Measurements from ENCODE around the gene DDX54. TPM values are rescaled to one million over a fixed set of nuclear protein-coding genes. Genes with fewer than 3 reads are reported as not detected.

Gene DDX54
- total and polyA plus RNA-seq, 2 of the 8 experiments (the other 6 are each of a cell fraction or from before 2014, with no cell fraction given) = 64.9 to 113 TPM

DNA sequence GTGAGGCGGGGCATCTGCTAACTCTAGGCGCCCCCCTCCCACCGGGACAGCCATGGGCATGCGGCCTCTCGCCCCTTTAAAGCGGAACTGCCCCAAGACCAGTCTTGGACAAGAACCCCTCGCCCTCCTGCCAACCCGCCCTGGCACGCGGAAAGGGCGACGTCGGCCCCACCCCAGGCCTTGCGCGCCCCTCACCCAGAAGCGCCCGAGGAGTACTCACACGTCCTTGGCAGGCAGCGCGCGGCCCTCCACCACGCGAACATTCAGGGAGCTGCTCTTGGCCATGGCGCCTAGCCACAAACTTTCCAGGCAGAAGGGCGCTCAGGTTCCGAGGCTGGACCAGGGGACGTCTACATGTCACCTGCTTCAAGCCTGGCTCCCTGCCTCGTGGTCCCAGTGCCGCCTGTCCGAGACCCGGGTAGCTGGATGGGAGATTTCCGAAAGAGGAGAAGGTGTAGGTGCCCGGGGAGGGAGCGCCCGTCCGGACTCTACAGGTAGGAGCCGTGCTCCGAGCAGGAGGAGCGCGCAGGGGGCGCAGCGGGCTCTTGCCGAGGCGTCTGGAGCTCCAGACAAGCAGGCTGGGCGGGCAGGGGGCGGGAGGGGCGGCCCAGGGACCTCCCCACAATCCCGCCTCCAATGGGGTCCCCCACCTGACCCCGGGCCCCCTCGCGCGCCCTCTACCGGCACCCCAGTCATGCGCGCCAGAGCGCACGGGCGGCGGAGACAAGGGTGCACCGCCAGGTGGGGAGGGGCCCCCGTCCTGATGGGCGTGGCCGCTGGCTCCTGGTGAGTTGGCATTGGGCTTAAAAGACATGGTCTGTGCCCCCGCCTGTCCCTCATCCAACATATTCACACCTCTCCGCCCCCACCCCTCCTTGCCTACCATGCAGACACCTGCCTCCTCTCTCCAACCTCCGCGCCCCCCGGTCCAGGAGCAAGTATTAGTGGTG lies 49.8 kb downstream of the DDX54 start, which contains the start of gene RASAL1:
TSS of gene RASAL1 (minus strand) at position 584 of the 950 bp plus-strand sequence. CDS start at position 285, 299 bp downstream.
- Histone ChIP-seq H3K27ac (ENCODE audit: low read depth, low read length) (no peak within 1 kb of the TSS), H3K9me3 (ENCODE audit: insufficient read depth in 2 of 2, low read depth in 1 of 2, low read length in 1 of 2) (no peaks in the 10 kb centered on the region), H3K9ac (replicated peaks in 1 of 4; ENCODE audit: extremely low read depth in 1 of 4, low read depth in 3 of 4, low read length in 3 of 4) (no peak within 1 kb of the TSS), H3K79me1 (ENCODE audit: low read depth, low read length) (no peaks in the 10 kb centered on the region), H2BK20ac (ENCODE audit: low read length) (no peak within 1 kb of the TSS), H4K5ac (ENCODE audit: insufficient read length, low read depth, low read length) (no peak within 1 kb of the TSS), H4K20me1 (replicated peaks in 1 of 2; ENCODE audit: control insufficient read depth in 1 of 2, insufficient read depth in 2 of 2, low read length in 2 of 2) (no peaks in the 10 kb centered on the region), H4K8ac (ENCODE audit: extremely low read depth, insufficient read depth, low read length) (peak within 1 kb of the TSS; percentile 46), H3K4me3 (ENCODE audit: extremely low read depth in 1 of 4, insufficient read depth in 2 of 4, low read depth in 3 of 4, low read length in 4 of 4) (peak within 1 kb of the TSS; percentile 39 to 62 (median 50)), H2BK5ac (ENCODE audit: low read depth, low read length) (peak within 1 kb of the TSS; percentile 52; the same call in 1 of the 2 replicates), H3K27me3 (replicated peaks in 1 of 4; ENCODE audit: control insufficient read depth in 3 of 4, extremely low read depth in 1 of 4, insufficient read depth in 3 of 4, low read length in 3 of 4) (peaks cover 0 to 13% (median 6%) of the 10 kb centered on the region in 4 experiments; a peak in 5 of 7 replicates), H4K91ac (replicated peaks; ENCODE audit: insufficient read length, low read length) (no peak within 1 kb of the TSS), H3K4me1 (replicated peaks in 1 of 4; ENCODE audit: control insufficient read depth in 3 of 4, insufficient read depth in 4 of 4, low read length in 3 of 4) (peaks cover 0 to 13% (median 9%) of the 10 kb centered on the region in 4 experiments; a peak in 6 of 7 replicates), H2BK120ac (replicated peaks; ENCODE audit: low read depth, low read length) (no peak within 1 kb of the TSS), H3K4me2 (ENCODE audit: insufficient read depth in 1 of 2, low read depth in 2 of 2, low read length in 2 of 2) (peak within 1 kb of the TSS; percentile 75 to 84), H3K14ac (ENCODE audit: insufficient read length) (no peak within 1 kb of the TSS), H2BK12ac (ENCODE audit: low read depth, low read length) (peak within 1 kb of the TSS; percentile 81; the same call in 1 of the 2 replicates), H3K23ac (ENCODE audit: insufficient read length) (no peak within 1 kb of the TSS), H2AK5ac (ENCODE audit: low read depth, low read length) (no peak within 1 kb of the TSS), H3K23me2 (ENCODE audit: low read depth, low read length) (peaks cover 12% of the 10 kb centered on the region; the same call in 1 of the 2 replicates), H3K79me2 (ENCODE audit: control insufficient read depth in 1 of 2, insufficient read depth in 2 of 2, low read length in 2 of 2) (no peaks in the 10 kb centered on the region), H2BK15ac (ENCODE audit: low read length) (no peak within 1 kb of the TSS), H2AFZ (ENCODE audit: low read length) (peak within 1 kb of the TSS; percentile 47; the same call in 1 of the 2 replicates), H3K4ac (replicated peaks; ENCODE audit: insufficient read length, low read depth, low read length) (no peak within 1 kb of the TSS), H3K56ac (replicated peaks; ENCODE audit: insufficient read length, low read depth, low read length) (peak within 1 kb of the TSS; percentile 5), H3K18ac (ENCODE audit: extremely low read depth, low read length) (peak within 1 kb of the TSS; percentile 83), H3K36me3 (ENCODE audit: control insufficient read depth in 2 of 4, insufficient read depth in 4 of 4, low read length in 3 of 4) (no peaks in the 10 kb centered on the region)
- POLR2A ChIA-PET (ENCODE audit: partially characterized antibody) = interaction anchor here (0.7 to 5.9 kb wide), 6 partner anchors 10 to 98 kb away, joined by 4 to 35 read pairs (median 5); no protein-coding TSS in a partner anchor
- DNase-seq (ENCODE audit: low read depth in 1 of 2, low spot score in 2 of 2) (peak; percentile 70 to 99), FAIRE-seq (no peak)
- CTCF ChIA-PET (ENCODE audit: partially characterized antibody) = interaction anchor here (0.9 to 7.8 kb wide), 24 partner anchors 9 to 290 kb away, joined by 3 to 67 read pairs (median 6); partner anchors contain the start of gene CFAP73
- WGBS, 2 experiments (ENCODE audit: extremely low coverage in 1 of 2, insufficient coverage in 1 of 2, insufficient read length in 1 of 2, insufficient replicate concordance in 2 of 2, low coverage in 1 of 2, low lambda C conversion rate in 2 of 2, missing lambda C conversion rate in 1 of 2) = 3% methylated on average over 44 of the region's 68 CpGs; no CpG with 5 or more reads in 1 of the 2 experiments
- TF ChIP-seq RFX5 (IDR thresholded peaks at IDR 0.05; ENCODE audit: borderline replicate concordance, low read depth, low read length) (no peak), SIN3A (conservative IDR thresholded peaks at IDR 0.05 in 1 of 2, IDR thresholded peaks at IDR 0.05 in 1 of 2; ENCODE audit: low read depth in 1 of 2, low read length in 2 of 2) (no peak; a peak in 1 of 4 replicates), SIRT6 (IDR thresholded peaks at IDR 0.05; ENCODE audit: low read length) (no peak), CTBP2 (IDR thresholded peaks at IDR 0.05; ENCODE audit: borderline replicate concordance, insufficient read depth, insufficient read length, low read length) (no peak), BRCA1 (IDR thresholded peaks at IDR 0.05; ENCODE audit: low read depth, low read length) (no peak), GTF2F1 (IDR thresholded peaks at IDR 0.05; ENCODE audit: borderline replicate concordance, low read depth, low read length) (no peak), KDM1A (IDR thresholded peaks at IDR 0.05; ENCODE audit: borderline replicate concordance, low read length) (no peak)
- TF ChIP-seq, protein P1, sequence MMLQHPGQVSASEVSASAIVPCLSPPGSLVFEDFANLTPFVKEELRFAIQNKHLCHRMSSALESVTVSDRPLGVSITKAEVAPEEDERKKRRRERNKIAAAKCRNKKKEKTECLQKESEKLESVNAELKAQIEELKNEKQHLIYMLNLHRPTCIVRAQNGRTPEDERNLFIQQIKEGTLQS (IDR thresholded peaks at IDR 0.05; ENCODE audit: insufficient read depth, low read depth, low read length) = no peak
- TF ChIP-seq, protein P2, sequence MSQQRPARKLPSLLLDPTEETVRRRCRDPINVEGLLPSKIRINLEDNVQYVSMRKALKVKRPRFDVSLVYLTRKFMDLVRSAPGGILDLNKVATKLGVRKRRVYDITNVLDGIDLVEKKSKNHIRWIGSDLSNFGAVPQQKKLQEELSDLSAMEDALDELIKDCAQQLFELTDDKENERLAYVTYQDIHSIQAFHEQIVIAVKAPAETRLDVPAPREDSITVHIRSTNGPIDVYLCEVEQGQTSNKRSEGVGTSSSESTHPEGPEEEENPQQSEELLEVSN (IDR thresholded peaks at IDR 0.05) = peak; percentile 83
